SK-N-SH (cell line): ENCODE data around the gene OTOS.

ENCODE experiments used
- EZH2phosphoT487 ChIP-seq: fragments of 200-600 bp; sonication (generic); IDR thresholded peaks from 2 replicates; pipeline ENCODE4 v1.6.1; 2017; ENCODE audit warnings: low read depth, mixed run types, mild to moderate bottlenecking, antibody characterized with exemption, moderate library complexity, borderline replicate concordance
- MAX ChIP-seq: IDR thresholded peaks from 2 replicates; pipeline ENCODE4 v1.4.0; 2012; ENCODE audit warnings: low read depth
- NRF1 ChIP-seq: IDR thresholded peaks from 2 replicates; pipeline ENCODE4 v1.6.1; 2012; ENCODE audit warnings: low read depth, mild to moderate bottlenecking, low read length
- POLR2AphosphoS5 ChIP-seq: IDR thresholded peaks from 2 replicates; pipeline ENCODE4 v1.6.1; 2012; ENCODE audit warnings: low read depth, low read length
- TF ChIP-seq, protein P1 (sequence below): fragments of 200-600 bp; sonication (generic); IDR thresholded peaks from 2 replicates; pipeline ENCODE4 v1.6.1; 2017; ENCODE audit warnings: antibody characterized with exemption, mild to moderate bottlenecking, moderate library complexity

GRCh38 chr2:240162032-240162431, 21.6 kb upstream of the OTOS start:
- TF ChIP-seq, protein P1, sequence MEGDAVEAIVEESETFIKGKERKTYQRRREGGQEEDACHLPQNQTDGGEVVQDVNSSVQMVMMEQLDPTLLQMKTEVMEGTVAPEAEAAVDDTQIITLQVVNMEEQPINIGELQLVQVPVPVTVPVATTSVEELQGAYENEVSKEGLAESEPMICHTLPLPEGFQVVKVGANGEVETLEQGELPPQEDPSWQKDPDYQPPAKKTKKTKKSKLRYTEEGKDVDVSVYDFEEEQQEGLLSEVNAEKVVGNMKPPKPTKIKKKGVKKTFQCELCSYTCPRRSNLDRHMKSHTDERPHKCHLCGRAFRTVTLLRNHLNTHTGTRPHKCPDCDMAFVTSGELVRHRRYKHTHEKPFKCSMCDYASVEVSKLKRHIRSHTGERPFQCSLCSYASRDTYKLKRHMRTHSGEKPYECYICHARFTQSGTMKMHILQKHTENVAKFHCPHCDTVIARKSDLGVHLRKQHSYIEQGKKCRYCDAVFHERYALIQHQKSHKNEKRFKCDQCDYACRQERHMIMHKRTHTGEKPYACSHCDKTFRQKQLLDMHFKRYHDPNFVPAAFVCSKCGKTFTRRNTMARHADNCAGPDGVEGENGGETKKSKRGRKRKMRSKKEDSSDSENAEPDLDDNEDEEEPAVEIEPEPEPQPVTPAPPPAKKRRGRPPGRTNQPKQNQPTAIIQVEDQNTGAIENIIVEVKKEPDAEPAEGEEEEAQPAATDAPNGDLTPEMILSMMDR, result no peak
- no peak for TF ChIP-seq NRF1
- no peak for TF ChIP-seq EZH2phosphoT487
- no peak for TF ChIP-seq MAX
- TF ChIP-seq POLR2AphosphoS5, result no peak
